Suprapubic skin (tissue), 4 donors: ENCODE measurements around the gene LAMC3. TPM values are rescaled to one million over a fixed set of nuclear protein-coding genes. Genes with fewer than 3 reads are reported as not detected.

Experiments
- DNase-seq, 2 donors: peaks; one replicate each; pipeline ENCODE4 v3.0.0-alpha.2; 2019; ENCODE audit warnings: low spot score in 2 of 2
- H3K27ac ChIP-seq: fragments of 200-600 bp; sonication (generic); one replicate; pipeline ENCODE4 v1.5.1; 2019
- H3K27me3 ChIP-seq: fragments of 200-600 bp; sonication (generic); one replicate; pipeline ENCODE4 v1.5.1; 2019
- H3K36me3 ChIP-seq: fragments of 200-600 bp; sonication (generic); one replicate; pipeline ENCODE4 v1.5.1; 2019
- H3K4me1 ChIP-seq: fragments of 200-600 bp; sonication (generic); one replicate; pipeline ENCODE4 v1.5.1; 2019
- H3K4me3 ChIP-seq: fragments of 200-600 bp; sonication (generic); one replicate; pipeline ENCODE4 v1.5.1; 2019; ENCODE audit warnings: mild to moderate bottlenecking
- H3K9me3 ChIP-seq: fragments of 200-600 bp; sonication (generic); one replicate; pipeline ENCODE4 v1.5.1; 2019
- EP300 ChIP-seq: sonication (generic); formaldehyde crosslinking; IDR thresholded peaks from one replicate; pipeline ENCODE4 v1.6.1; 2017; ENCODE audit warnings: antibody characterized with exemption
- POLR2A ChIP-seq, 2 donors: fragments of 450-650 bp; IDR thresholded peaks; one replicate each; pipeline ENCODE4 v1.6.1; 2017; ENCODE audit warnings: antibody characterized with exemption in 2 of 2, mild to moderate bottlenecking in 2 of 2, moderate library complexity in 2 of 2
- POLR2AphosphoS5 ChIP-seq, 3 donors: sonication (generic); formaldehyde crosslinking; IDR thresholded peaks; one replicate each; pipeline ENCODE4 v1.6.1; 2017; ENCODE audit warnings: antibody characterized with exemption in 3 of 3
- WGBS: methylation state at CpG from one replicate; pipeline ENCODE4 v1.1.5; 2018; 5-methylcytosine and 5-hydroxymethylcytosine counted together
- total RNA-seq, 4 donors: library from RNA; depleted of rRNA; stranded (reverse); fragments of >200 nt; gene quantifications; one replicate each; pipeline ENCODE4 v1.1.0, GENCODE V29; 2016
- TF ChIP-seq, protein P1 (sequence below), 2 donors: fragments of 200-600 bp in 1 of 2; fragments of 450-650 bp in 1 of 2; sonication (generic) in 1 of 2; IDR thresholded peaks; one replicate each; pipeline ENCODE4 v1.5.1; 2016 to 2019; ENCODE audit warnings: antibody characterized with exemption in 2 of 2, mild to moderate bottlenecking in 1 of 2, moderate library complexity in 1 of 2

Gene LAMC3
- total RNA-seq, 4 donors from 2014 or later: 4.0 to 16.9 (median 5.2) TPM

DNA sequence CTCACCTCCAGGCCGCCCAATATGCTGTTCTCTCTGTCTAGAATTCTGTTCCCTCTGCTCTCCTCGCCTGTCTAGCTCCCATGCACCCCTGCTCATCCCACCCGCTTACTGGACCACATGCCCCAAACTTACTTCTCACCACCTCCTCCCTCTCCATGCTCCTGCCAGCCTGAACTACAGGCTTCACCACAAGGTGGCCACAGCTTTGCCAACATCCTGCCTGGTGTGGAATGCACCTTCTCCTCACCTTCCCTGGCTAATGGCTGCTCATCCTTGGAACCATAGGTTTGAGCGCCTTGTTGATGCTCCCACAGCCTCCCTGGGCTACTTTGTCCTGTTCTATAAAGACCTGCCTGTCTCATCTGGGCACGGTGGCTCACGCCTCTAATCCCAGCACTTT, 9.6 kb downstream of the LAMC3 start:
- Histone ChIP-seq H3K4me1 (peaks cover 3% of the 10 kb centered on the region), H3K4me3 (no peak overlapping the region), H3K27ac (no peak overlapping the region), H3K36me3 (no peaks in the 10 kb centered on the region), H3K9me3 (no peaks in the 10 kb centered on the region), H3K27me3 (peaks cover 24% of the 10 kb centered on the region)
- TF ChIP-seq POLR2A (IDR thresholded peaks at IDR 0.05) (no peak), EP300 (no peak)
- TF ChIP-seq, protein P1, sequence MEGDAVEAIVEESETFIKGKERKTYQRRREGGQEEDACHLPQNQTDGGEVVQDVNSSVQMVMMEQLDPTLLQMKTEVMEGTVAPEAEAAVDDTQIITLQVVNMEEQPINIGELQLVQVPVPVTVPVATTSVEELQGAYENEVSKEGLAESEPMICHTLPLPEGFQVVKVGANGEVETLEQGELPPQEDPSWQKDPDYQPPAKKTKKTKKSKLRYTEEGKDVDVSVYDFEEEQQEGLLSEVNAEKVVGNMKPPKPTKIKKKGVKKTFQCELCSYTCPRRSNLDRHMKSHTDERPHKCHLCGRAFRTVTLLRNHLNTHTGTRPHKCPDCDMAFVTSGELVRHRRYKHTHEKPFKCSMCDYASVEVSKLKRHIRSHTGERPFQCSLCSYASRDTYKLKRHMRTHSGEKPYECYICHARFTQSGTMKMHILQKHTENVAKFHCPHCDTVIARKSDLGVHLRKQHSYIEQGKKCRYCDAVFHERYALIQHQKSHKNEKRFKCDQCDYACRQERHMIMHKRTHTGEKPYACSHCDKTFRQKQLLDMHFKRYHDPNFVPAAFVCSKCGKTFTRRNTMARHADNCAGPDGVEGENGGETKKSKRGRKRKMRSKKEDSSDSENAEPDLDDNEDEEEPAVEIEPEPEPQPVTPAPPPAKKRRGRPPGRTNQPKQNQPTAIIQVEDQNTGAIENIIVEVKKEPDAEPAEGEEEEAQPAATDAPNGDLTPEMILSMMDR (IDR thresholded peaks at IDR 0.05): no peak
- WGBS: 89% methylated on average over 6 of the region's 6 CpGs
- no peak for DNase-seq

DNA sequence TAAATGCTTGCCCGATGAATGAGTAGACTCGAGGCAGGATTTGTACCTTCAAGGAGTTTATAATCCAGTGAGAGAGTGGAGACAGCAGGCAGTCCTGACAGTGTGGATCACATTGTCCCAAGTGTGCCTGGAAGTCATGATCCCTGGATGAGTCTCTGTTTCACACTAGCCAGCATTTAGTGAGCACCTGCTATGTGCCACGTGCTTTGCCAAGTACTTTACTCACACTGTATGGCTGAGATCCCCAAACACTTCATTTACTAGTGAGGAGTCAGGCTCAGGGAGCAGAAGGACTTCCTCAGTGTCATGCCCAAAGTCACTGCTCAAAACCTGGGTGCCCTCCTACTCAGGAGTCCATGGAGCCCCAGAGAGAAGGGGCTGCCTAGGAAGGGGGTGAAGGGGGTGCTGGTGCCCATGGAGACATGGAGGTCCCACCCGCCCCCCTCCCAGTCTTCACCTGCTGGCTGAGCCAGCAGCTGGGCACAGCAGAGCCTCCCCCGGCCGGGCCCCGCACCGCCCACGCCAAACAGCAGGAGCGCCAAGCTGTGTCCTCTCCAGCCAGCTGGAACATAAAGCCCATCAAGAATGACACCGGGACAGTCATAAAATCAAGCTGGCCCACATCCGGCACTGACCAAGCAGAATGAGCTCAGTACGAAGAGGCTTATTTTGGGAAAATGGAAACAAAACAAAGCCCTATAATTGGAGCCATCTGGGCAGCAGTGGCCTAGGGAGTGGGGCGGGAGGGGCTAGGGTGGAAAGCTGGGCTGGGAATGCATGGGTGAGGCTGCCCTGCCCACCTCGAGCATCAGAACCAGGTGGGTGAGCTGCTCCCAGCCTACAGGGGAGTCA, 10.6 kb downstream of the LAMC3 start:
- no peaks in the 10 kb centered on the region for H3K9me3 ChIP-seq
- 47% methylated on average over 8 of the region's 15 CpGs for WGBS
- H3K36me3 ChIP-seq: no peaks in the 10 kb centered on the region
- no peak for TF ChIP-seq EP300
- TF ChIP-seq POLR2AphosphoS5 (IDR thresholded peaks at IDR 0.05): no peak
- no peak for TF ChIP-seq POLR2A (IDR thresholded peaks at IDR 0.05)
- TF ChIP-seq, protein P1 (IDR thresholded peaks at IDR 0.05): no peak
- peaks cover 24% of the 10 kb centered on the region for H3K27me3 ChIP-seq
- peaks cover 2% of the 10 kb centered on the region for H3K4me1 ChIP-seq
- H3K27ac ChIP-seq: peak overlapping the region; percentile 85
- peak in 1 of 2 donors; percentile 80 for DNase-seq
- no peak overlapping the region for H3K4me3 ChIP-seq

DNA sequence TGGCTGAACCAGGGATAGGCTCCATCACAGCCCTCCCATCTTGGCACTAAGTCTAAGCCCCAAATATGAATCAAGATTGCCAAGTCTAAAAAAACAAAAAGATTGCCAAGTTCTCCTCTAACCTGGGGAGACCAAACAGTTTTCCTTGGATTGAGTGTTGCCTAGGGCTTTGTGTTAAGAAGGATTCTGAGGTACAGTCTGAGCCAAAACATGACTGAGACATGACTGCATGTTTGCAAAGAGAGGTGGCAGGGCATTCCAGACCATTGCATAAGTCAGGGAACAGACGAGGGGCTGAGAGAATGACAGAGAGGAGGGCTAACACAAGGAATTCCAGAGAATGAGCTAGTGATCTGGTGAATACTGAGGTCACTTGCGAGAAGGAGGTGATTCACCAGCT, 11.4 kb downstream of the LAMC3 start:
- H3K4me3 ChIP-seq: no peak overlapping the region
- peak overlapping the region; percentile 85 for H3K27ac ChIP-seq
- H3K27me3 ChIP-seq: peaks cover 26% of the 10 kb centered on the region
- TF ChIP-seq POLR2A (IDR thresholded peaks at IDR 0.05): no peak
- no peak for TF ChIP-seq POLR2AphosphoS5 (IDR thresholded peaks at IDR 0.05)
- no peak for TF ChIP-seq EP300
- TF ChIP-seq, protein P1 (IDR thresholded peaks at IDR 0.05): no peak
- no peaks in the 10 kb centered on the region for H3K4me1 ChIP-seq
- no peak for DNase-seq
- H3K36me3 ChIP-seq: no peaks in the 10 kb centered on the region
- H3K9me3 ChIP-seq: no peaks in the 10 kb centered on the region
- WGBS: 58% methylated on average over 2 of the region's 2 CpGs

- Histone ChIP-seq H3K4me3 (no peak overlapping the region), H3K27me3 (peaks cover 30% of the 10 kb centered on the region), H3K27ac (peak overlapping the region; percentile 85), H3K4me1 (no peaks in the 10 kb centered on the region), H3K36me3 (no peaks in the 10 kb centered on the region), H3K9me3 (no peaks in the 10 kb centered on the region)
- 65% methylated on average over 7 of the region's 7 CpGs for WGBS
- no peak for DNase-seq
- TF ChIP-seq, protein P1 (IDR thresholded peaks at IDR 0.05): no peak
- no peak for TF ChIP-seq POLR2AphosphoS5 (IDR thresholded peaks at IDR 0.05)
- TF ChIP-seq EP300: no peak
- TF ChIP-seq POLR2A (IDR thresholded peaks at IDR 0.05): no peak
Observed at GRCh38 chr9:131020862-131021261, 11.9 kb downstream of the LAMC3 start.

- no peaks in the 10 kb centered on the region for H3K36me3 ChIP-seq
- no peak overlapping the region for H3K27ac ChIP-seq
- 95% methylated on average over 7 of the region's 7 CpGs for WGBS
- H3K27me3 ChIP-seq: peaks cover 30% of the 10 kb centered on the region
- no peak for TF ChIP-seq POLR2A (IDR thresholded peaks at IDR 0.05)
- no peak for TF ChIP-seq POLR2AphosphoS5 (IDR thresholded peaks at IDR 0.05)
- no peak for TF ChIP-seq EP300
- TF ChIP-seq, protein P1 (IDR thresholded peaks at IDR 0.05): no peak
- no peaks in the 10 kb centered on the region for H3K4me1 ChIP-seq
- peak in 1 of 2 donors; percentile 40 for DNase-seq
- H3K4me3 ChIP-seq: no peak overlapping the region
- no peaks in the 10 kb centered on the region for H3K9me3 ChIP-seq
Observed at GRCh38 chr9:131021785-131022184, 12.8 kb downstream of the LAMC3 start.
